GM23338 (cell line): ENCODE measurements around the gene IL1R1. TPM values are rescaled to one million over a fixed set of nuclear protein-coding genes. Genes with fewer than 3 reads are reported as not detected.

Source experiments
- ATAC-seq: fragments of 200-7000 bp; cut with Tn5 transposase; 3 replicates; pipeline ENCODE4 v1.9.1; 2020
- DNase-seq: peaks from one replicate; pipeline ENCODE4 v3.0.0-alpha.2; 2015; ENCODE audit warnings: low spot score
- H2AFZ ChIP-seq: fragments of 200-600 bp; sonication (generic); 2 replicates; pipeline ENCODE4 v1.8.0; 2016; ENCODE audit warnings: antibody characterized with exemption, mild to moderate bottlenecking, moderate library complexity
- H3F3A ChIP-seq: fragments of 200-600 bp; sonication (generic); replicated peaks from 2 replicates; pipeline ENCODE4 v1.8.0; 2017; ENCODE audit warnings: antibody characterized with exemption, mixed run types, low read depth
- H3K27ac ChIP-seq: fragments of 200-600 bp; sonication (generic); 2 replicates; pipeline ENCODE4 v1.6.1; 2016; ENCODE audit warnings: low read depth
- H3K27me3 ChIP-seq: fragments of 200-600 bp; sonication (generic); 2 replicates; pipeline ENCODE4 v1.8.0; 2016; ENCODE audit warnings: mild to moderate bottlenecking, mixed run types, moderate library complexity; ENCODE audit not compliant: insufficient read depth
- H3K36me3 ChIP-seq: fragments of 200-600 bp; sonication (generic); 2 replicates; pipeline ENCODE4 v1.8.0; 2016; ENCODE audit warnings: mild to moderate bottlenecking; ENCODE audit not compliant: insufficient read depth
- H3K4me1 ChIP-seq: fragments of 200-600 bp; sonication (generic); 2 replicates; pipeline ENCODE4 v1.8.0; 2016; ENCODE audit warnings: mild to moderate bottlenecking, moderate library complexity; ENCODE audit not compliant: insufficient read depth
- H3K4me2 ChIP-seq: fragments of 200-600 bp; sonication (generic); 2 replicates; pipeline ENCODE4 v1.7.1; 2017; ENCODE audit warnings: mixed run types
- H3K4me3 ChIP-seq: fragments of 200-600 bp; sonication (generic); 2 replicates; pipeline ENCODE4 v1.6.1; 2016; ENCODE audit warnings: mixed run types
- H3K79me2 ChIP-seq: fragments of 200-600 bp; sonication (generic); replicated peaks from 2 replicates; pipeline ENCODE4 v1.8.0; 2017; ENCODE audit warnings: mild to moderate bottlenecking; ENCODE audit not compliant: insufficient read depth
- H3K9me2 ChIP-seq: fragments of 200-600 bp; sonication (generic); 2 replicates; pipeline ENCODE4 v1.8.0; 2017; ENCODE audit not compliant: insufficient read depth
- H4K20me1 ChIP-seq: fragments of 200-600 bp; sonication (generic); replicated peaks from 2 replicates; pipeline ENCODE4 v1.8.0; 2017; ENCODE audit warnings: mild to moderate bottlenecking; ENCODE audit not compliant: insufficient read depth
- H3K27ac Mint-ChIP-seq: 2 replicates; pipeline ENCODE4 v1.8.0; 2020; ENCODE audit warnings: inconsistent platforms, mild to moderate bottlenecking, moderate library complexity, mixed read lengths
- H3K27me3 Mint-ChIP-seq: 3 replicates; pipeline ENCODE4 v1.8.0; 2022; ENCODE audit warnings: low read depth, mild to moderate bottlenecking, moderate library complexity, mixed read lengths, inconsistent platforms; ENCODE audit not compliant: insufficient read depth, poor library complexity
- H3K36me3 Mint-ChIP-seq: 3 replicates; pipeline ENCODE4 v1.8.0; 2021; ENCODE audit warnings: low read depth, mild to moderate bottlenecking, inconsistent platforms, moderate library complexity, mixed read lengths
- H3K4me1 Mint-ChIP-seq: 3 replicates; pipeline ENCODE4 v1.8.0; 2020; ENCODE audit warnings: mild to moderate bottlenecking, inconsistent platforms, mixed read lengths
- H3K4me3 Mint-ChIP-seq: 3 replicates; pipeline ENCODE4 v1.8.0; 2021; ENCODE audit warnings: moderate library complexity, mild to moderate bottlenecking, inconsistent platforms, mixed read lengths
- H3K9me3 Mint-ChIP-seq: 3 replicates; pipeline ENCODE4 v1.8.0; 2020; ENCODE audit warnings: moderate library complexity, mild to moderate bottlenecking, inconsistent platforms, mixed read lengths
- CTCF ChIP-seq, 2 experiments: fragments of 200-600 bp in 1 of 2; sonication (generic) in 1 of 2; conservative IDR thresholded peaks; 2 replicates each; pipeline versions ENCODE4 v1.5.1 to v1.6.1; 2016 to 2017; ENCODE audit warnings: antibody characterized with exemption in 2 of 2, low read depth in 2 of 2, mild to moderate bottlenecking in 2 of 2, moderate library complexity in 1 of 2
- ETS1 ChIP-seq: IDR thresholded peaks from 2 replicates; pipeline ENCODE4 v1.6.1; 2016; ENCODE audit warnings: antibody characterized with exemption
- EZH2 ChIP-seq: fragments of 200-600 bp; sonication (generic); IDR thresholded peaks from one replicate; pipeline ENCODE4 v1.8.0; 2017; ENCODE audit warnings: antibody characterized with exemption, mild to moderate bottlenecking, low read depth; ENCODE audit not compliant: unreplicated experiment
- EZH2phosphoT487 ChIP-seq: fragments of 200-600 bp; sonication (generic); IDR thresholded peaks from one replicate; pipeline ENCODE4 v1.8.1; 2018; ENCODE audit warnings: antibody characterized with exemption; ENCODE audit not compliant: unreplicated experiment
- JUNB ChIP-seq: IDR thresholded peaks from one replicate; pipeline ENCODE4 v1.6.1; 2016; ENCODE audit warnings: antibody characterized with exemption; ENCODE audit not compliant: unreplicated experiment
- NANOG ChIP-seq: IDR thresholded peaks from 2 replicates; pipeline ENCODE4 v1.6.1; 2016; ENCODE audit warnings: antibody characterized with exemption, borderline replicate concordance
- POLR2AphosphoS5 ChIP-seq: IDR thresholded peaks from 2 replicates; pipeline ENCODE4 v1.6.1; 2016; ENCODE audit warnings: antibody characterized with exemption, low read depth
- REST ChIP-seq: IDR thresholded peaks from one replicate; pipeline ENCODE4 v1.6.1; 2018; ENCODE audit warnings: antibody characterized with exemption; ENCODE audit not compliant: unreplicated experiment
- STAT1 ChIP-seq: IDR thresholded peaks from one replicate; pipeline ENCODE4 v1.6.1; 2016; ENCODE audit warnings: antibody characterized with exemption; ENCODE audit not compliant: unreplicated experiment
- ZNF331 ChIP-seq: fragments of 250-450 bp; sonication (Bioruptor Pico); IDR thresholded peaks from 2 replicates; pipeline ENCODE4 v1.5.0; 2020; ENCODE audit warnings: low read depth, mild to moderate bottlenecking, moderate library complexity
- ZNF462 ChIP-seq: fragments of 250-450 bp; sonication (Bioruptor Pico); IDR thresholded peaks from 2 replicates; pipeline ENCODE4 v1.5.0; 2020; ENCODE audit warnings: mild to moderate bottlenecking, moderate library complexity
- polyA plus RNA-seq: library from polyadenylated mRNA; unstranded; fragments of >200 nt; fragmentation: Nextera tagmentation; extraction: Ambion mirVana; gene quantifications from 2 replicates; pipeline ENCODE4 v1.2.1, GENCODE V29; 2016
- total RNA-seq: library from RNA; depleted of rRNA; stranded (reverse); fragments of >200 nt; shearing (Covaris generic); gene quantifications from 2 replicates; pipeline ENCODE4 v1.2.3, GENCODE V29; 2014

IL1R1 gene
- total and polyA plus RNA-seq, 2 experiments from 2014 or later = 0.17 TPM; not detected in 1

- Mint-ChIP-seq H3K4me1 (peaks cover 12% of the 10 kb centered on the region; the same call in 2 of the 3 replicates), H3K36me3 (peaks cover 4% of the 10 kb centered on the region; the same call in 2 of the 3 replicates), H3K27me3 (peaks cover 31% of the 10 kb centered on the region), H3K9me3 (peaks cover 19% of the 10 kb centered on the region), H3K4me3 (peak overlapping the region; percentile 78), H3K27ac (no peak overlapping the region)
- H3K4me3 ChIP-seq = peak overlapping the region; percentile 70; the same call in 1 of the 2 replicates
- ATAC-seq (peak; percentile 24), DNase-seq (peak; percentile 16)
- H3K27me3 ChIP-seq = peaks cover 38% of the 10 kb centered on the region
- H4K20me1 ChIP-seq = no peaks in the 10 kb centered on the region
- no peaks in the 10 kb centered on the region; the same call in 1 of the 2 replicates for H3K4me1 ChIP-seq
- H3F3A ChIP-seq = 0 out of 2 replicates have a peak, but pooled peaks cover 4% of the 10 kb centered on the region
- no peaks in the 10 kb centered on the region for H3K36me3 ChIP-seq
- no peaks in the 10 kb centered on the region for H3K79me2 ChIP-seq
- peak overlapping the region; percentile 96; the same call in 1 of the 2 replicates for H3K4me2 ChIP-seq
- no peak overlapping the region for H3K27ac ChIP-seq
- H2AFZ ChIP-seq = peak overlapping the region; percentile 97
- peaks cover 4% of the 10 kb centered on the region for H3K9me2 ChIP-seq
- no peak for TF ChIP-seq EZH2
- TF ChIP-seq ETS1 = no peak
- no peak for TF ChIP-seq NANOG
- no peak for TF ChIP-seq POLR2AphosphoS5
- no peak for TF ChIP-seq ZNF462 (CRISPR knock-in tag)
- no peak for TF ChIP-seq REST
- no peak for TF ChIP-seq JUNB
- TF ChIP-seq CTCF (conservative IDR thresholded peaks at IDR 0.05; ENCODE audit: low read depth in 2 of 2) = no peak
- no peak for TF ChIP-seq ZNF331 (CRISPR knock-in tag)
- TF ChIP-seq STAT1 = no peak
- no peak for TF ChIP-seq EZH2phosphoT487
These were observed 1.3 kb upstream of the IL1R1 start for GRCh38 chr2:102141011-102141943.
